Stimulated activated CD8-positive, alpha-beta memory T cell treated with anti-CD3 and anti-CD28 coated beads, Interleukin-4, amount 100 ng/mL, for 48 hours (primary cell): ENCODE measurements around the gene TOP1.
A peak's percentile ranks its signal among the peaks of the same experiment; 100 is the strongest.
"Not testable (repeated sequence)": the region's sequence is repeated elsewhere in the genome, so short reads cannot be mapped to it uniquely, and the experiment has no call there.

Experiments
- DNase-seq: peaks from one replicate; pipeline ENCODE4 v3.0.0-alpha.2; 2020

Gene TOP1

DNA sequence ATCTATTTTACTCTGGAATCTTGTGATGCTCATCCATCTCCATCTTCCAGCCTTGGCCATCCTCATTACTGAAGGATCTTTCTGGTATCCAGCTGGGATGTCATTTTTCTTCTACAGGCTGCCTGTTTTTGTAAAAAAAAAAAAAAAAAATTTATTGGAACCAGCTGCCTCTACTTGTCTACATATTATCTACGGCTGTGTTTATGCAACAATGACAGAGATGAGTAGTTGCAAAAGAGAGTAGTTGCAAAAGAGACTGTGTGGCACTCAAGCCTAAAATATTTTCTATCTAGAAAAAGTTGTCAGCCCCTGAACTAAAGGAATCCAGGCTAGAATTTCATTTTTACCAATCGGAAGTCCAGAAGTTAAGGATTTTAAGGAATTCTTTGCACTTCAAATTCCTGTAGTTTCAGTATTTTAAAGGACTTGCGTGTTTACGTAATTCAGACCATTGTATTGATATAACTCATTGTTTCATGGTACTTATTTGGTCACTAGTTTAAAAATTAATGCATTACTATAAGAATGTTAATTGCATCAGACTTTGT is 70.2 kb downstream of the TOP1 start:
- no peak for DNase-seq

DNA sequence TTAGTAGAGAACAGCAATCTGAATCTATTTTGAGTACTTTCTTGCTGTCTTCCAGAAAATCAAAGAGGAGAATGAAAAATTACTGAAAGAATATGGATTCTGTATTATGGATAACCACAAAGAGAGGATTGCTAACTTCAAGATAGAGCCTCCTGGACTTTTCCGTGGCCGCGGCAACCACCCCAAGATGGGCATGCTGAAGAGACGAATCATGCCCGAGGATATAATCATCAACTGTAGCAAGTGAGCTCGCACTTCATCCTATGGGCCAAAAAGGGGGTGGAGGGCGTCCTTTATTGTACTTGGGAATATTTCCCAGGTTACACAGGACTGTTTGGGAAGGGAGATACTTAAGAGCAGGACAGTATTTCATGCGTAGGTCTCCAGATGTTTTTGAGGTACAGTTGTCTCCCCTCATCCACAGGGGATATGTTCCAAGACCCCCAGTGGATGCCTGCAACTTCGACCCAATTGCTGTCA is 71.4 kb downstream of the TOP1 start:
- no peak for DNase-seq

DNA sequence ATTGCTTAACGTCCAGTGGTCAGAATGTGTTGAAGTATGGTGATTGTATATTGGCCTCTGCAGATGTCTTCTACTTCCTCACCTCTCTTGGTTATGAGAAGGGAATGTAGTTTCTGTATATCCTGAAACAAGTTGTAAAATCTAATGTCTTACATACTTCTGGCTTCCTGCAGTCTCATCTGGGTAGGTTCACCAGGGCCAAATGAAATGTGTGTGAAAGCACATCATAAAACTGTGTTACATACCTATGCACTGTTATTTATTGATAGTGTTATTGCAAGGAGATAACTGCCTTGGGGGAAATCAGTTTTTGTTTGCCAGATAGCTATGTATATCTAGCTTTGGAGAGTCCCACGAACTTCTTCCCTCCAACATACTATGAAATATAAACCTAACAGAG is 73.0 kb downstream of the TOP1 start:
- no peak for DNase-seq

DNA sequence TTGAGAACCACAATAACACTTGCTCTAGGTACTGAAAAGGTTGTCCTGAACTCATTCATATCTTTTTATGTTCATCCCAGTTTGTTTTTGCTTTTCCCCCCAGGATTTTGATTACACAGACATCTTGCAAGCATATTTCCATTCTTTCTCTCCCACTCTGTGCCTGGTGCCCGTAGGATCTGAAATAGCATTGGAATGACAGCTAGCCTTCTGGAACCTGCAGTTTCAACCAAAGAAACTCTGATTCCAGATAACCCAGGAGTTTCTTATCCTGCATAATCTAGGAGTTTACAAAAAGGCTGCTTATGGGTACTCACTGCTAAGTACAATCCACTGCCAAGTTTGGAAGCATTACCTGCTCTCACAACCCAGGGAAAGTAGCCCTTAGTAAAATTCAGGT is 79.9 kb downstream of the TOP1 start:
- no peak for DNase-seq

DNA sequence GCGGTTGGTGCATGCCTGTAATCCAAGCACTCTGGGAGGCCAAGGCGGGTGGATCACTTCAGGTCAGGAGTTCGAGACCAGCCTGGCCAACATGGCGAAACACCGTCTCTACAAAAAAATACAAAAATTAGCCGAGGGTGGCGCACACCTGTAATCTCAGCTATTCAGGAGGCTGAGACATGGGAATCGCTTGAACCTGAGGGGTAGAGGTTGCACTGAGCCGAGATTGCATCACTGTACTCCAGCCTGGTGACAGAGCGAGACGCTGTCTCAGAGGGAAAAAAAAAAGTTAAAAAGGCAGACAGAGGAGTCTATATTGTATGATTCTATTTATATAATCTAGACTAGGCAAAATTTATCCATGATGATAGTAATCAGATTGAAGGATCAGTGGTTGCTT is 81.4 kb downstream of the TOP1 start:
- no peak for DNase-seq

DNA sequence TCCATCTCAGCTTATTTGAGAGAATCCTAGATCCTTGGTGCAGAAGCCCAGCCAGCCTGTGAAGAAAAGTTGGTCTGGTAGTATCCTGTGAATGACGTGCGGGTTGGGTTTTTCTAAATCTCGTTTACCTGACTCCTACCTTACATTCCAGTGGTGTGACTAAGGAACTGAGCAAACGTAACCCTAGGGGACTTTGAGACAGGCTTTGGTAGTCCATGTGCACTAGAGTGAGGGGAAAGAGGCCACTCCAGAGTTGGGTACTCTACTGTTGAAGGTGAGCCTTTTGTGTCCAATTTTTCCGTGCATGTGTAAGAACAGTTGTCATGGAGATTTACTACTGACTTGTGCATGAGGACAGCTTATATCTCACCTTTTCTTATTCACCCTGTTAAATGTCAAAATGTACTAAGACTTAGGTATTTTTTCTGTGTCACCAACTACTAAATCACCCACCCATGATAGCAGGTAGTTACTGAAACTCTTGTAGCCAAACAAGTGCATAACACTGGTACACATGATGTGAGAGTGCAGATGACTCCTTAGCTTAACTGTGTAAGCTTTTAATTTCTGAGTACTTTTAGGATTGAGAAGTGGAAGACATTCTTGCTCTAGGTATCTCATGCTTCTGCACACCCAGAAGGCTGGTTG is 82.4 kb downstream of the TOP1 start:
- no peak for DNase-seq

DNA sequence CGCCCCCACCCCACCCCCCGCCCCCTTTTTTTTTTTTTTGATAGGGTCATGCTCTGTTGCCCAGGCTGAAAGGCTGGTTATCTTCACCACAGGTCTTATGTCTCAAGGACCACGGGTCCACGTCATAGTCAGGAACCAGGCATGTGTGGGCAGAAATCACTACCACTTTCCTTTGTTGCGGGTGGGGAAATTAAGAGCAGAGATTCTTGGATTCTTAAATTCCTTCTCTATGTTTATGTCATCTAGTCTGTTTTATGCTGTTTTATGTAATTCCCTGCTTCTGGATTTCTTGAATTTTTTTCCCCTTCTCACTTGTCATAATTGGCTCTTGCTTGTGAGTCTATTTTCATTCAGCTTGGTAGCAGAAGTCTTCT is 82.9 kb downstream of the TOP1 start:
- no peak for DNase-seq

DNA sequence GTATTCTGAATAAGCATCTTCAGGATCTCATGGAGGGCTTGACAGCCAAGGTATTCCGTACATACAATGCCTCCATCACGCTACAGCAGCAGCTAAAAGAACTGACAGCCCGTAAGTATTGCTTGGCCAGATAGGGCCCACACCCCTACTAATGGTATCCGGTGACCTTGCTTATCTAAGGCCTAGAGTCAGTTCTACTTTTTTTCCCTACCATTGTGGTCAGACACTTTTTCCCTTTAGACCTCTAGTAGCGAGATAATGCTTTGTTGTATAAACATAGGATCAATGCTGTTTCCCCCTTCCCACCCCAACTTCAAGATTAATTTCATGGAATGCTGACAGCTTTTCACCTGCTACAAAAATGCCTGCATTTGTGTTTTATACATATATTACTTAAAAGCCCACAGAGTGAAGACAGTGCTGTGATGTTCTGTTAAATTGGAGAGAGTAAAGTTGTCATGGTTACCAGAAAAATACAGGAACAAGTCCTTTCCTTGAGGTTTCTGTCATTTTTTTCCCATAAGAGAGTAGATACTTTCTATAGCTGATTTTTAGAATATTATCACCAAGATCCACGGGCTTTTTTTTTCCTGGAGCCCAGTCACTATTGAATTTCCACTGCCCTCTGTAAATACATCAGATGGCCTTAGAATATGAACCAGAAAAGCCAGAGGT is 87.8 kb downstream of the TOP1 start:
- DNase-seq = no peak

DNA sequence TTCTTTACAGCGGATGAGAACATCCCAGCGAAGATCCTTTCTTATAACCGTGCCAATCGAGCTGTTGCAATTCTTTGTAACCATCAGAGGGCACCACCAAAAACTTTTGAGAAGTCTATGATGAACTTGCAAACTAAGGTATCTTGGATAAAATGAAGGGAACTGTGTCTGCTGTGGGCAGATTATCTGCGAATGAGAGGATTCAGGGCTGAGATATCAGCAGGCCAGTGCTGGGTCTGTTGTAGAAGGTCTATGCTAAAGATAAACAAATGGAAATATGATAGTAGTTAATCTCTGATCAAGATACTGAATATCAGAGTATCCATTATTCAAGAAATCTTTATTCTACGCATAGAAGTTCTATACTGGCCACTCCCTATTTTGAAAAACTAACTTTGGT is 89.5 kb downstream of the TOP1 start:
- DNase-seq = not testable (repeated sequence)

DNA sequence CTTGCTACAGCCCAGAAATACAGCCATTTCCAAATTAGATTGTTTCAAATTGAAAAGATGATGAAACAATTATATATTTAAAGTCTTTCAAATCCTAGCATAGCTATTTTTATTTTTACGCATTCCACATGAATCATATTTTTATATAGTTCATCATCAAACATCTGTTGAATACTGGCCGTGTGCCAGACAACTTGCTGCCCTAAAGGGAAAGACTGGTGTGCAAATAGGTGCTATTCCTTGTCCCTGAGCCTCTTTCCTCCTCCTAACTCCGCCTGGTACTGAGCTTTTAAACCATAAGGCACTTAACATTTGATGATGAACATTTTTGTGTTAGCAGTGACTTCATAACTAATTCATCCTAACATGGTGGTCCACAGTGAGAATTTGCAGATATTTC is 90.0 kb downstream of the TOP1 start:
- no peak for DNase-seq

DNA sequence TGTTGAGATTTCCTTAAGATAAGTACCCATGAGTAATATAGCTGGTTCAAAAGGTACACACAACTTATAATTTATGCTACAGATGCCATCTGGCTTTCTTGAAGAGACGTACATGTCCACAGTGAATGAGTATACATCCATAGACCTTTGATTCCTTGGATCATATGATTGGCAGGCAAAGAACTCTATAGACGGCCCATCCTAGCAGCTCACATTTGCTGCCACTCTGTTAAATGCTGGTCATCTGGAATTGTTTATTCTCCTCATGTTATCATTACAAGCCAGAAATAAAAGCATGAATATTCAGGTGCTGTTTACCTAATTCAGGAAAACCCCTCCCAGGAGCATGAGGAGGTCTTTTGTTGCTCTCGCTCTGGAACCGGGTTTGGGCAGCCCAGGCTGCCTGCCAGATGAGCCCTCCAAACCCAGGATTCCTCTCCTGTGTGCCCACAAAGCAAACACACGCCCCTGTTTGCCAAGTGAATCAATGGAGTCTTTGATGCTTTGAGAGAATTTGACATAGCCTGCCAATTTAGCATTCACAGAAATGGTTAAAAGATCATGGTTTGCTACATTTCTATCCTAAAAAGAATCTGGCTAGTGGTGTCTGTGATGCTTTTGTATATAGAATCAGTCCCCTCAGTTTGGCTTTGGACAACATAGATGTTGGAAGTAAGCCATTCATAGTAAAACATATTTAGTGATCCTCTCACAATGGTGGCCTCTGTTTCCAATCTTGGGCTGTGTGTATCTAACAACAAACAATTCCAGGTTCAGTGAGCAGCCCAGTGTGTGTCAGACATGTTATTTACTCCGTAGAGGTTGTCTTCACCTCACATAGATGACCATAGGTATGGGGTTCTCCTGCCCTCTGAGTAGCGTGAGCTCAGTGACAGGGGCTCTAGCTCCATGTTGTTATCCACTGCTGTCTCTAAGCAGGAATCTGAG is 91.3 kb downstream of the TOP1 start:
- DNase-seq = no peak

DNA sequence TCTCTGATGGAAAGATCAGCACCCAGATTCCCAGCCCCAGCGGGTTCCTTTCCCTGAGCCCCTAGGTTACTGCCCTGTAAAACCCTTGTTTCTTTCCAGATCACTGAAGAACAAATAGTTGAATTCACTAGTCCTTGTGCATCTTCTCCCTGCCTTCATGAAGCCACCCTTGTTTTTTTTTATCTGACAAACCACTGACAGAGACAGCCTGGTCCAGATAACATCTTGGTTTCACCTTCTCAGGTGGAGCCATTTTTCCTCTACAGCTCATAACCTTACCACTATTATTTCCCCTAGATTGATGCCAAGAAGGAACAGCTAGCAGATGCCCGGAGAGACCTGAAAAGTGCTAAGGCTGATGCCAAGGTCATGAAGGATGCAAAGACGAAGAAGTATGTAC is 92.8 kb downstream of the TOP1 start:
- DNase-seq = no peak

DNA sequence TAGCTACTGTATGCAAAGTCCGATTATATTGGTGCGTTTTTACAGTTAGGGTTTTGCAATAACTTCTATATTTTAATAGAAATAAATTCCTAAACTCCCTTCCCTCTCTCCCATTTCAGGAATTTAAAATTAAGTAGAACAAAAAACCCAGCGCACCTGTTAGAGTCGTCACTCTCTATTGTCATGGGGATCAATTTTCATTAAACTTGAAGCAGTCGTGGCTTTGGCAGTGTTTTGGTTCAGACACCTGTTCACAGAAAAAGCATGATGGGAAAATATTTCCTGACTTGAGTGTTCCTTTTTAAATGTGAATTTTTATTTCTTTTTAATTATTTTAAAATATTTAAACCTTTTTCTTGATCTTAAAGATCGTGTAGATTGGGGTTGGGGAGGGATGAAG is 95.0 kb downstream of the TOP1 start:
- no peak for DNase-seq

DNA sequence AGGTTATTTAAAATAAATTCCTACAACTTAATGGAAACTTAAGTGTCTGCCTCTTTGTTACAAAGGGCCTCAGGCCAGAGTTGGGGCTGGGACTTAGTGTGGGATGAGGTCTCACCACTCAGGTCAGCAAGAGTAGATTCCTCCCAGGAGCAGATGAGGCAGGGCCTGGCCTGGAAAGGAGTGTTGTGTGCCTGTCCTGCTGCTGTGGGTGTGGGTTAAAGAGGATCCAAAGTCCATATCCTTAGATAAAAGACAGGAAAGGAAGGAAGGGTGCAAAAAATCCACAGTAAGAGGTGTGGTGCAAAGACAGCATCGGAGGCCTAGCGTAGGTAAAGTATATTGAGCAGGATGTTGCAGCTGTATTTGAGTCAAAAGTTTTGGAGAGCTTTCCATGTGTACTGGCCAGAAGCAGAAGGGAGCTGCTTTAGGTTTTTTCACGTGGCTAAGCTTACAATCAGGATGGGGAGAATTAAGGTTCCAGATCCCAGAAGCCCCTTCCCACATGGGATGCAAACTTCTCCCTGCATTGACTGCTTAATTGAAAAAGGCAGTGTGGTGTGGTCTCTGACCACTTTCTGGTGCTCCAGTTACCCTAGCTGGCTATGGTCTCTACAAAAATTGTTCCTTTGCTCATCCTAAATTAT is 96.0 kb downstream of the TOP1 start:
- no peak for DNase-seq

DNA sequence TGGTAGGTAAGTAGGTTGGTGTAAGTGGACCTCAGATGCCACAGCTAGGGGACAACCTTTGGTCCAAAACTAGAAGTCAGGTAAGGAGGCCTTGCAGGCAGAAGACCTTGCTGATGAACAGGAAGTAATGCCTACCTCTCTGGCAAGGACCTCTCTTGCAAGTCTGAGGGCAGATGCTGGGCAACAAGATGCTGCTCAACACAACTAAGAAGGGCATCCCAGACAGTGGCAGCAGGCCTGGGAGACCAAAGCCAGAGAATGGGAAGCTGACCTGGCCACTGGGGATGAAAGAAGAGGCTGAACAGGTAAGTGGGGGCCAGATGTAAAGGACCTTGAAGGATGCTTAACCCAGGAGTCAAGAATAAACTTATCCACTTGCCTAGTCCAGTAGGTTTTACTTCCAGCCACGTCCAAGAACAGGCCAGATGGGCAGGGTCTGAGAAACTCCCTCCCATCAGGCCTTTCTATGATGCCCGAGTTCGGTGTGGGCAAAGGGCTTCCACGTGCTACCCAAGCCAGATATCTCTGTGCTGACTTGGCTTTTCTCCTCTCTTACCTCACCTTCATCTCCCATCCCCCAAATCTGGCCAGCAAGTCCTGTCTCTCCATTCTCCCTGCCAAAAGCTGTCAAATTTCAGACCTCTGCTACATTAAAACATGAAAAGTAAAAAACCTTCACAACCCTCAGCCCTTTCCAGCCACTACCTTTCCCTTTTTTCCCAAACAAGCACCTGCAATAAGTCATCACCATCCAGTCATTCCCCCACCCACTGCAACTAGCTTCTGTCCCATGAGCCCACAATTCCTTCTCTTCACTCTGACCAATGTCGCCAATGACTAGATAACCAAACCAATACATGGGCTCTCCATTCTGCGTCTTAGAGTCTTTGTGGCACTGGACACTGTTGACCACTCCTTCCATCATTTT is 97.2 kb downstream of the TOP1 start:
- no peak for DNase-seq

DNA sequence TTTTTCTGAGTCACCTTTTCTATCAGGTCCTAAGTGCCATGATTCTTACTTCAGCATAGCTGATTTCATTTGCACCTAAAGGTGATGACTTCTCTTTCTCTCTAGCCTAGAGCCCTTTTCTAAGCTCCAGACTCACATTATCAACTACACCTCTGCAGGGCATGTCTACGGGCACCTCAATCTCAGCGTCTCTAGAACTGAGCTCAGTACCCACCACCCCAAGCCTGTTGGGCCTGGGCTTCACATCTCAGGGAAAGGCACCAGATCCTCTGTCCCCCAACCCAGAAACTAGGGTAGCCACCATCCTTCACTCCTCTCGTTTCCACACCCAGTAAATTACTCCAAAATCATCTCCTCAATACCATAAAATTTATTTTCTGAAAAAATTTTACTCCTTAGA is 98.1 kb downstream of the TOP1 start:
- no peak for DNase-seq

DNA sequence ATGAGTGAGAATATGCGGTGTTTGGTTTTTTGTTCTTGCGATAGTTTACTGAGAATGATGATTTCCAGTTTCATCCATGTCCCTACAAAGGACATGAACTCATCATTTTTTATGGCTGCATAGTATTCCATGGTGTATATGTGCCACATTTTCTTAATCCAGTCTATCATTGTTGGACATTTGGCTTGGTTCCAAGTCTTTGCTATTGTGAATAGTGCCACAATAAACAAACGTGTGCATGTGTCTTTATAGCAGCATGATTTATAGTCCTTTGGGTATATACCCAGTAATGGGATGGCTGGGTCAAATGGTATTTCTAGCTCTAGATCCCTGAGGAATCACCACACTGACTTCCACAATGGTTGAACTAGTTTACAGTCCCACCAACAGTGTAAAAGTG is 99.7 kb downstream of the TOP1 start:
- not testable (repeated sequence) for DNase-seq

DNA sequence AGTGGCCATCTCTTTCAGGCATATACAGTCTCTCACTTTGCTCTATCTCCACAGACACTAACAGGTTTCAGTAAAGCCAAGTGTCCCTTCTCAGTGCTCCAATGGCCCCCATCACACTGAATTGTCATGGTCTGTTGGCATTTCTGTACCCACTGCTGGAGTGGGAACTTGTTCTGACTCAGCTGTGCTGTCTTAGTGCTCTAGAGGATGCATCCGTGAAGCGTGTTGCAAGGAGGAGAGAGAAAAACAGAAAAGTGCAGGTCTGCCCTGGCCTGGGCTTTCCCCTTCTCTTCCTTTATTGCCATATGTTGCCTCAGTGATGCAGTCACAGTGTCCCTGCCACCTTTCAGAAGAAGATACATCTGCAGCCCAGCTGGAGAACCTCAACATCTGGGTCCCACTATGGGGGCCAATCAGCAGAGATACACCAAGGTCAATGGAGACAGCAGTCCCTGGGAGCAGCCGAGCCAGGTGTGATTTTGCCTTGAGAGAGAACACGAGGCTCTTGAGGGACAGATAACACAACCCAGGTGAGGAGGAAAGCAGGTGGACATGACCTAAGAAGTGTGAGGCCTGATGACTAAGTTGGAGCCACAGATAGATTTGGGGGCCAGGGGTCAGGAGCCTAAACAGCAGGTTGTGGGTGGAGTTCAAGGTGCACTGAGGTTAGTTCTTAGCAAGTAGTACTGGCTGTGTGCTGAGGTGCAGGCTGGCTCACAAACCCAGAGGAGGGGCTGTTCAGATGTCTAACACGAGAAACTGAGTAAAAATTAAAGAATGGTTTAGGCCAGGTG is 103.2 kb downstream of the TOP1 start:
- no peak for DNase-seq

DNA sequence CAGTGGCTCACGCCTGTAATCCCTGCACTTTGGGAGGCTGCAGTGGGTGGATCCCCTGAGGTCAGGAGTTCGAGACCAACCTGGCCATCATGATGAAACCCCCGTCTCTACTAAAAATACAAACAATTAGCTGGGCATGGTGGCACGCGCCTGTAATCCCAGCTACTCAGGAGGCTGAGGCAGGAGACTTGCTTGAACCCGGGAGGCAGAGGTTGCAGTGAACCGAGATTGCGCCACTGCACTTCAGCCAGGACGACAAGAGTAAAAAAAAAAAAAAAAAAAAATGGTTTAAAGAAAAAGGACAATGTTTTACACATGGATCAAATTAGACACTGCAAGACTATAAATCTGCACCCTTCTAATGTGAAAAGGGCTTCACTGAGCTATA is 103.8 kb downstream of the TOP1 start:
- not testable (repeated sequence) for DNase-seq

DNA sequence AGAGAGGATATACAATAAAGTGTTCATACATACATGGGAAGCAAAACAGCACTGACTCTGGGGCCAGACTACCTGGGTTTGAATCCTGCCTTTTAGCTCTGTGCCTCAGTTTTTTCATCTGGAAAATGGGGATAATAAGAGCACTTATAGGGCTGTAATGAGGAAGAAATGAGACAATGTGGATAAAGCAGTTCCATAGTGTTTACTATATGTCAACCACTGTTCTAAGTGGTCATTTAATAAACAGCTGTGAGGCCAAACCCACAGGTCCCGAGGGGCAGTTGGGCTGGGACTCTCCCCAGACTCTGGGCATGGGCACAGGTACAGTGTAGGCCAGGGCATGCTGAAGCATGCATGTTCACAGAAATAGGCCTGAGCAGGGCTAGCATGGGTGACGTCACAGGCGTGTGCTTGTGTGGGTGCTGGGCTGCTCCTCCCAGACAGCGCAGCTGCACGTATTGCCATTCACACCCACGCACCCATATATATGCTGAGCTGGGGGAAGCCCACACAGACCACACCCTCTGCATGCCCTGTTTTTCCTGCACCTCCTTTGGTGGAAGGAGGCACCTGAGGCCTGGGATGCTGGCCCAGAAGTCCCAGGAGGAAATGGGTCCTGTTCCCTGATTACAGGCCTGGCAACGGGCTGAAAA is 105.2 kb downstream of the TOP1 start:
- peak; percentile 63 for DNase-seq
